HL-60 (cell line): ENCODE results near the gene PAQR8.

Source experiments
- DNase-seq, 2 experiments: peaks; one replicate each; pipeline ENCODE4 v3.0.0-alpha.2; 2010 to 2020; ENCODE audit warnings: low read depth in 1 of 2, low spot score in 1 of 2
- H3K27ac ChIP-seq: fragments of 250-450 bp; sonication (Bioruptor Pico); replicated peaks from 2 replicates; pipeline ENCODE4 v1.5.1; 2020; ENCODE audit warnings: mild to moderate bottlenecking, moderate library complexity
- H3K27me3 ChIP-seq: fragments of 250-450 bp; sonication (Bioruptor Pico); 2 replicates; pipeline ENCODE4 v1.5.1; 2021; ENCODE audit warnings: mild to moderate bottlenecking, moderate library complexity; ENCODE audit not compliant: insufficient read depth, poor library complexity, severe bottlenecking
- H3K4me3 ChIP-seq: replicated peaks from 2 replicates; pipeline ENCODE4 v1.5.1; 2011; ENCODE audit warnings: mild to moderate bottlenecking, control low read depth, low read length; ENCODE audit not compliant: insufficient read depth
- CTCF ChIP-seq: IDR thresholded peaks from one replicate; pipeline ENCODE4 v1.5.1; 2011; ENCODE audit warnings: low read length, control low read depth, inconsistent platforms; ENCODE audit not compliant: insufficient read depth
- GABPA ChIP-seq: IDR thresholded peaks from 2 replicates; pipeline ENCODE4 v1.6.1; 2012; ENCODE audit warnings: low read depth
- POLR2AphosphoS5 ChIP-seq: IDR thresholded peaks from 2 replicates; pipeline ENCODE4 v1.6.1; 2012; ENCODE audit warnings: low read depth
- REST ChIP-seq: IDR thresholded peaks from 2 replicates; pipeline ENCODE4 v1.6.1; 2012; ENCODE audit warnings: low read depth; ENCODE audit not compliant: insufficient replicate concordance
- SPI1 ChIP-seq: IDR thresholded peaks from 2 replicates; pipeline ENCODE4 v1.6.1; 2012; ENCODE audit warnings: low read depth, mild to moderate bottlenecking, borderline replicate concordance

The PAQR8 gene

GRCh38 chr6:52394251-52394666 is 32.3 kb downstream of the PAQR8 start:
- H3K4me3 ChIP-seq = no peak overlapping the region

GRCh38 chr6:52395969-52396368 is 34.0 kb downstream of the PAQR8 start:
- Histone ChIP-seq H3K4me3 (no peak overlapping the region), H3K27me3 (no peaks in the 10 kb centered on the region), H3K27ac (no peak overlapping the region)
- DNase-seq = no peak
- TF ChIP-seq REST = no peak
- no peak for TF ChIP-seq GABPA
- no peak for TF ChIP-seq SPI1
- TF ChIP-seq CTCF = no peak
- no peak for TF ChIP-seq POLR2AphosphoS5

More at GRCh38 chr6:52394251-52394666, 32.3 kb downstream of the PAQR8 start:
- TF ChIP-seq GABPA (no peak), CTCF (no peak), POLR2AphosphoS5 (no peak), SPI1 (no peak), REST (no peak)
- no peak for DNase-seq
- Histone ChIP-seq H3K27ac (no peak overlapping the region), H3K27me3 (no peaks in the 10 kb centered on the region)

DNA sequence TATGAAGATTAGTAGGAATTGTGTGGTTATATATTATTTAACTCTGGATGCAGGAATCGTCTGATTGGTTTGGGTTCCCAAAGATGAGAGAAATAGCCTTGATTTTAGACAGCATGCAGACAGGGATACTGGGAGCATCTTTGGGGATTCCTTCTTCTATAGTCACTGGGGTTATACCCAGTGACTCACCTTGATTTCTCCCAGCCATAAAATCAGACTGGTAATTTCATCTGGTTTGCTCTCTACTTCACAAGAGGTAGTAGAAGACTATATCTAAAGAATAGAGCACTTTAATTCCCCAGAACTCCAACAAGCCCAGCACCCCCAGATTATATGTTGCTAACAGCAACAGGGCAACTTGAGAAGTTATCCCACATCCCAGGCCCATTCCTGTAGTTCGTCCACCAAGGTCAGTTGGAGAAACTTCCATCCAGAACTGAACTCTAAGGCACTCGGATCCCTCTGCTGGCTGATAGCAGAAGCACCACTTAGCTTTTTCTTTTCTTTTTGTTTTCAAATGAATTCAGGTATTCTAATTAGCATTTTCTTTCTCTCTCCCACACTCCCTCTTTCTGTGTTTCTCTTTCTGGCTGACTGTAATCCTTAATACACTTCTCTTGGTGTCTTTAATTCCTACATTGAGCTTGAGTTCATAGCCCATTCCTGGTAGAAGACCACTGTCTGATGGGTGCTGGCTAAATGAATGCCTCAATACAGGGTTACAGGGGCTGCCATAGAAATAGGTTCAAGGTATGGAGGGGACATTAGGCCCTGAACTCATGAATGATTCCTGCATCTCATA is 37.8 kb downstream of the PAQR8 start:
- peak in 1 of 2 experiments; percentile 35 for DNase-seq
- Histone ChIP-seq H3K27me3 (no peaks in the 10 kb centered on the region), H3K4me3 (no peak overlapping the region), H3K27ac (no peak overlapping the region)
- no peak for TF ChIP-seq SPI1
- TF ChIP-seq POLR2AphosphoS5 = no peak
- peak; percentile 73 for TF ChIP-seq CTCF
- TF ChIP-seq GABPA = no peak
